NCI-H187 (cell line): ENCODE measurements around the gene ARHGEF4.
A peak's percentile ranks its signal among the peaks of the same experiment; 100 is the strongest.

Source experiments
- DNase-seq, 2 experiments: peaks; one replicate each; lab custom pipeline; 2025; lab: John Stamatoyannopoulos, UW

Gene ARHGEF4

DNA sequence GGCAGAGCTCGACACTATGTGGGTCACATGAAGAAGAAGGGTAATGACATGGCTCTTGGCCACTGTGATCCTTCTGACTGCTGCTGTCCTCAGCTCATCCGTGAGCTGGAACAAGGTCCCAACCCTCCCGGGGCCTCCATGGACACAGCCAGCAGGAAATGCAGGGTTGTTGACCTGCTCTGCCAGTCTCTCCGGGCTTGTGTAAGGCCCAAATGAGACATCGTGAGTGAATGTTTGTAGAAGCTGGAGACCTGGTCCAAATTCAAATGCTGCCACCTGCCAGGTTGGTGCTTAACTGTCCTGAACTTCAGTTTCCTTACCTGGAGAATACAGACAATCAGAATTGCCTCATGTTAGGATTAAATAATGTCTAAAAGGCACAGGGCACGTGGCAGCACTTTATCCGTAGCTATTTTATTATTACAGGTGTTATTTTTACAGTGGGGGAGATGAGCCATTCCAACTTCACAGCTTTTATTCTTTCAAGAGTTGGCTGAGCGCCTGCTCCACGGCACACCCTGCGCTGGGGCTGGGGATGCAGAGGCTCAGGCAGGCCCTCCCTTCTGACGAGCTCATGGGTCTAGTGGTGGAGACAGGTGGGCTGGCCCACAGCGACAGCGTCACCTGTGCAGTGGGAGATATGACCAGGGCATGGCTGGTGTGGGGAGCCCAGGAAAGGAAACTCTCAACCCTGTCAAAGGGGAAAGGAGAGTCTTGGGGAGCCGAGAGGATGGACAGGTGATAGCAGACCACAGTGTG, 15.1 kb downstream of the ARHGEF4 start:
- no peak for DNase-seq

DNA sequence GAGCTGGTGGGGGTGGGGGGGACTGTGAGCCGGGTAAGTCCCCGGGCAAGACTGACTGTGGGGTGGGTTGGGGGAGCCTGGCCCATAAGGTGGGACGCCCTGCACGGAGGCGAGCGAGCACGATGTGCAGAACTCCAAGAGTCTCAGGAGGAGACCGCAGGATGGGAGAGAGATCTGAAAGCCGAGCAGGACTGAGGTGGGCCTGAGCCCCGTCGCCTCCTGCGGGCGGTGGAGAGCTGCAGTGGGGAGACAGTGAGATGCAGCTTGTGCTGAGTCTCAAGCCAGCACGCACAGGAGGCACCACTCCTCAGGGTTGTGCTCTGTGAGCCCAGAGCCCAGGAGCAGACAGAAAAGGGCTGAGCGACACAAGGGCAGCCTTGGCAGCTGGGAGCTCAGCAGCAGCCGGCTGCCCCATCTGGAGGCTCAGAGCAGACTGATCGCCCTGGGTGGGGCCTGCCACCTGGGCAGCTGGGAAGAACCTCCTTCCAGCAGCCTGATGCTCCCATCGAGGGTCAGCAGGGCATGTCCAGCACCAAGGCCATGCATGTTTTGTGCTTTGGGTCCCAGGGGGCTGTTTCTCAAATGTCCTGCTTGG, 15.9 kb downstream of the ARHGEF4 start:
- DNase-seq = no peak

GRCh38 chr2:130853391-130853790, 16.7 kb downstream of the ARHGEF4 start:
- DNase-seq = peak in 1 of 2 experiments; percentile 22

DNA sequence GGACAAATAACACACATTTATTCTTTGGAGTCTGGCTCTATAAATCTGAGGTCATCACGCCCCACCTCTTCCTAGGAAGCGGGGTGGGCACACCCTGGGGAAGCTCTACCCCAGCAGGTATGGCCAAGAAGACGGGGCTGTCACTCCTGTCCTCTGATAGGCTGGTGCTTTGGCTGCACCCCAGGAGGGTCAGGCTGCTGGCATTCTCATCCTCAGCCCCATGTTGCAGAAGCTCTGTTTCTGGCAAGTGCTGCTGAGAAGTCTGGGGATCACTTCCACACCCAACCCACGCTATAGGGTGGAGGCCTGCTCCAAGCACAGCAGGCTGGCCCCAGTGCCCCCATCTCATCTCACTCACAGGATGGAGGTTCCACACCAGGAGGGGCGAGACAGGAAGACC, 17.6 kb downstream of the ARHGEF4 start:
- DNase-seq = no peak

- peak; percentile 4 to 8 for DNase-seq
Observed at GRCh38 chr2:130864830-130865800, 28.4 kb downstream of the ARHGEF4 start.

DNA sequence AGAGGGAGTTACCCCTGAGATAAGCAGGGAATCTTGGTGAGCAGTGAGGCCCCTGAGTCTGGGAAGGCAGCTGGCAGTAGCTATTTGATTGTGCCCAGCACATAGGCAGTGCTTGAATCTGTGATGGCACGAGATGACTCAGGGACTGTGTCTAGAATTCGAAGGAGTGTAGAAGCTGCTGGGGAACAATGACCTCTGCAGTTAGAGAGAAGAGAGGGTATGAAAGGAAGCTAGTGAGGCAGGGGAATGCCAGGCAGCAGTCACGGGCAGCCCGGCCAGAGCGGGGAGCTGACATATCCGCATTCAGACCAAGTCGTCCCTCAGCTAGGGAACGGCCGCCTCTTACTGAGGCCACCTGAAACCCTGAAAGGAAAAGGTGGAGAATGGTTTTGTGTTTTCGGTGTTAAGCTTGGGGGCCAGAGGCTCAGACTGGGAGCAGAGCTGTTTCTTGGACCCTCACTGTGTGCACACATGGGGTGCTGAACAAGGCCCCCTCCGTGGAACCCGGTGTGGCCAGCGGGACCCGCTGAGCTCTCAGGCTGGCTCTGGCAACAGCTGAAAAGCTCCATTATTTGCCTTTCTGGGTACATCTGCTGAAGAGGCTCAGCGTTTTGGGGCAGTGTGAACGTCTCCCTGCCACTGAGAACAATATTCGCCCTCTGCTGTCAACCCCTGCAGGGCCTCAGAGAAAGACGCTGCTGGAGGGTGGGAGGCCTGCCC, 32.9 kb downstream of the ARHGEF4 start:
- DNase-seq = no peak

- no peak for DNase-seq
Observed at GRCh38 chr2:130870161-130870485, 33.4 kb downstream of the ARHGEF4 start.

DNA sequence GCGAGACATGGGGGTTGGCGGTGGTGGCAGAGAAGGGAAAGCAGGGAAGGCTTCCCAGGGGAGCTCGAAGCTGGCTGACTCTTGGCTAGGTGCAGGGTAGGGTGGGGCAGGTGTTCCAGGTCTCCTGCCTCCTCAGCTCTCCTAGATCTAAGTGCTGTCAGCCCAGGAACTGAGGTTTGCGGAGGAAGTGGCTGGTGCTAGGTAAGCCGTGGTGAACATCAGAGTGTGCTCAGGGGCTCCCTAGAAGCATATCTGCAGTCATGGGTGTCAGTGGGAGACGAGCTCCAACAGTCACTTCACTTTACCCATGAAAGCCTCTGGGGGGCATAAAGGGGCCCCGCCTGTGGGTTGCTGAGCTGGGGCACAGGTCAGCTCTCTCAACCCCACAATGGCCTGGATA, 34.1 kb downstream of the ARHGEF4 start:
- DNase-seq = no peak

- no peak for DNase-seq
Observed at GRCh38 chr2:130871843-130872740, 35.4 kb downstream of the ARHGEF4 start.

DNA sequence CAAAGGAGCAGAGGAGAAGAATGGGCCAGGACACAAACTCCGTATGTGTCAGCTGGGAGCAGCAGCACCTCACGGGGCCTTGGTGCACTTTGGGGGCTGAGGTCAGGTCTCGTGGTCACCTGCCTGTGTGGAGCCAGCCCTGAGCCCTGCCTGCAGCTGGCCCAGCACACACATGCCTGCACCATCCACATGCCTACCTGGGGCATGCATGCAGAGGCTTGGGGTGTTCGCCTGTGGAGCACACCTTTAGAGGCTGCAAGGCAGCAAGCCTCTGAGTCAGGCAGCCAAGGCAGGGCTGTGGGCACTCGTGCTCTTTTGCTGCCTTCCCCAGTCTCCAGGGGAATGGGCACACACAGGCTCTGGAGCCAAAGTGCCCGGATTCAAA, 36.0 kb downstream of the ARHGEF4 start:
- no peak for DNase-seq

- DNase-seq = peak; percentile 10 to 11
Observed at GRCh38 chr2:130873700-130874346, 37.1 kb downstream of the ARHGEF4 start.

DNA sequence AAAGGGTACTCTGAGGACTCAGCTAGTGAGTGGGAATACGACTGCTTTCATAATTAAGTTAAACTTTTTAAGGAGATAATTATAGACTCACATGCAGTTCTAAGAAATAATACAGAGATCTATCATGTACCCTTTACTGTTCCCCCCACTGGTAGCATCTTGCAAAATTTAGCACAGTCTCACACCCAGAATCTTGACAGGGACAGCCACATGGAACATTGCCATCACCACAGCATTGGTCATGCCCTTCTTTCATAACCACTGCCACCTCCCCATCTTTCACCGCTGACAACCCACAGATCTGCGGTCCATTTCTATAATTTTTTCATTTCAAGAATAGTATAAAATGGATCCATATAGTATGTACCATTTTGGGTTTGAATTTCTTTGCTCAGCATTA, 37.8 kb downstream of the ARHGEF4 start:
- no peak for DNase-seq

GRCh38 chr2:130875935-130876334, 39.2 kb downstream of the ARHGEF4 start:
- no peak for DNase-seq

DNA sequence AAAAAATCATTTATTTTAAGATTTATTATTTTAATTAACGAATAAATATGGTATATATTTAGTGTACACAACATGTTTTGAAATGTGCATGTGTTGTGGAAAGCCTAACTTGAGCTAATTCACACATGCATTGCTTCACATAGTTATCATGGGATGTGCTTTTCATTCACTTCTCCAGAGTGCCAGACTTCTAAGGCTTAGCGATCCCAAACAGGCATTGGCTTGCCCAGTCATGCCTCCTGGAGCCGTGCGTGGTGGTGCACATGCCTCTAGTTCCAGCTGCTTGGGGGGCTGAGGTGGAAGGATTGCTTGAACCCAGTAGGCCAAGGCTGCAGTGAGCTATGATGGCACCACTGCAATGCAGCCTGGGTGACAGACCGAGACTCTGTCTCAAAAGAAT, 40.5 kb downstream of the ARHGEF4 start:
- no peak for DNase-seq

- no peak for DNase-seq
Observed at GRCh38 chr2:130878316-130878715, 41.6 kb downstream of the ARHGEF4 start.

DNA sequence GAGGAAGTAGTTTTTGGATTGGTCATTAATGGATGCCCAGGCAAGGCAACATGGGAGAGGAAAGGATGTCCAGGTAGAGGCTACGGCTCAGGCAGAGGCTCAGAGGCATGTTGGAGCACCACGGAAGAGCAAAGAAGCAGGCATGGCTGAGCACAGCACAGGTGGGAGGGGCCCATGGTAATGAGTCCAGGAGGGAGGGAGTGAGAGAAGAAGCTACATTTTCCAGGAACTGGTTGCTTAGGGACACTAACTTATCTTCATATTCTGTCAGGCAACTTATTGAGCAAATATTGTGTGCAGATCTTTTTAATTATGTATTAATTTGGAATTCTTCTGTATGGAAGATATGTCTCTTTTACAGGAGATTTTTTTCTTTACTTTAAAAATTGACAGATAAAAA, 42.2 kb downstream of the ARHGEF4 start:
- DNase-seq = no peak

DNA sequence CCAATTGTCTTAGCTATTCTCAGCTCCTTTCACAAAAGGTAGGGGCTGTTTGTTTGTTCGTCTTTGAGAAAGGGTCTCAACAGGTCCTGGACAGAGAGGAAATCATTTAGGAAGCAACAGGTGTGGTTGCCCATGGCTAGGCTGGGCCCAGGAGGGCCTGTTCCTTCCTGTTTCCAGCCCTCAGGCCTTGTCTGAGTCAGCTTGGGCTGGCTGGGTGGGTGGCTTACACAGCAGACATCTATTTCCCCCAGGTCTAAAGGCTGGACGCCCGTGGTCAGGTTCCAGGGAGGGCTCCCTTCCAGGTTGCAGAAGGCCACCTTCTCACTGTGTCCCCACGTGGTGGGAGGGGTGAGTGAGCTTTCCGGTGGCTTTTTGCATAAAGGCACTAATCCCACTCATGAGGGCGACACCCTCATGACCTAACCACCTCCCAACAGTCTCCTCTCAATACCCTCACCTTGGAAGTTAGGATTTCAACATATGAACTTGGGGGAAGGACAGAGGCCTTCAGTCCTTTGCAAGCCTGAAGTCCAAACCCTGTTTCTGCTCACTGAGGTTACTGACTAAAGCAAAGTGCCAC, 45.5 kb downstream of the ARHGEF4 start:
- no peak for DNase-seq

- DNase-seq = no peak
Observed at GRCh38 chr2:130882991-130883390, 46.3 kb downstream of the ARHGEF4 start.

- DNase-seq = no peak
Observed at GRCh38 chr2:130883496-130883895, 46.8 kb downstream of the ARHGEF4 start.

DNA sequence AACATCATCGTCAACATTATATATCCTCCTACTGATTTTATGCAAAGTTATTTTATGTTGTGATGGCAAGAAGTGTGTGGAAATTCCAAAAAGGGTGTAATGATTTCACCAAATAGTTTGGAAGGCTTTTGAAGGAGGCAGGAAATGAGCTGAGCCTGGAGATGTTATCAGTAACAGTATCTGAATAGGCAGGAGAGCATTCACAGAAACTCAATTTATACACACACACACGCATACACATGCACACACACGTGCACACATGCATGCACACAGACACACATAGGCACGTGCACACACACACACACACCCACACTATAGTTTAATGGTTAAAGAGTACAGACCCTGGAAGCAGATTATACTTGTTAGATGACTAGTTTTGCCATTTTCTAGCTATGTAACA, 47.3 kb downstream of the ARHGEF4 start:
- no peak for DNase-seq
